EL (cell line): Measurements from ENCODE around the gene DDIT3.

Source experiments
- DNase-seq: peaks from one replicate; pipeline ENCODE4 v3.0.0-alpha.2; 2016

DDIT3 gene, protein sequence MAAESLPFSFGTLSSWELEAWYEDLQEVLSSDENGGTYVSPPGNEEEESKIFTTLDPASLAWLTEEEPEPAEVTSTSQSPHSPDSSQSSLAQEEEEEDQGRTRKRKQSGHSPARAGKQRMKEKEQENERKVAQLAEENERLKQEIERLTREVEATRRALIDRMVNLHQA

DNA sequence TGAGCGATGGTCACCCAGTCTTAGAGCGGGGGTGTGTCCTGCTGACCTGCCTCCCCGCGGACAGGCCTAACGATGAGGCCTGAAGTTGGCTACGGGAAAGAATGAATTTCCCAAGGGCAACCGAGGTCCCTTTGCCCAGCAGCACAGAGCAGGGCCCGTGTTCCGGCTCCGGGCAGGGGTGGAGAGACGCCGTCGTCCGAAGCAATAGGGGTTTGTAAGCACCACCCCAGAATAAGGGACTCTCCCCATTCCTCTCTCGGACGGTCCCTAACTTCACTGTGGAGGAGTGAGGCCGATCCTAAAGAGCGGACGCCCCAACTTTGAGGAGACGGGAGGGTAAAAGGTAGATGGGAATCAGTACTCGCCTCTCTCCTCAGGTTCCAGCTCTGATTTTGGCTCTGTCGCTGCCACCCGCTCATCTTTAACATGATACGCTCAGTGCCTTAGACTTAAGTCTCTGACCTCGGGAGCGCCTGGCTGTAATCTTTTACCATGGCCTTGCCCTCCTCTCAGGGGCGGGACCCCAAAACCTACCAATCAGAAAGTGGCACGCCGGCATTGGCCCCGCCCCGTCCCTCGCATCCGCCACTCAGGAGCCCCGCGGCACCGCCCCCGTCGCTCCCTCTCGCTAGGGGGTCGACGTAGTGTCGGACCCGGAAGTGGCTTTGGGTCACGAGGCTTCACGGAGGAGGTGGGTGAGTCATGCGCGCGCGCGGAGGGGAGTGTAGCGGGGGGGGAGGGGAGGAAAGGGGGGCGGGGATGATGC is at the start of gene DDIT3:
Gene DDIT3, minus strand, starts transcription at position 462 of the 766 bp plus-strand sequence. CDS start 3,108 bp downstream, outside the sequence.
- peak; percentile 99 for DNase-seq

DNA sequence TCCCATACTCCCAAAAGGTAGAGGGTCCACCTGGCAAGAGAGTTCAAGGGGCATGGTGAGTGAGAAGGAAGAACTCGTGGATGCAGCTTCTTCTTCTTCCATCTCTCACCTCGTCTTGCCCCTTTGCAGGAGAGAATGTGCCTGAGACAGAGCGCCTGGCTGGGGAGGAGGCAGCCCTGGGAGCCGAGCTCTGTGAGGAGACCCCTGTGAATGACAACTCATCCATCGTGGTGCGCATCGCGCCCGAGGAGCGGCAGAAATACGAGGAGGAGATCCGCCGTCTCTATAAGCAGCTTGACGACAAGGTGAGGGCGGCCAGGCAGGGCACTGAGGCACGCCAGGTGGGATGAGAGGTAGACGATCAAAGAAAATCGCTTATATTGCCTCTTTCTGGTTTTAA is 49.5 kb upstream of the DDIT3 start:
- DNase-seq, result no peak

DNA sequence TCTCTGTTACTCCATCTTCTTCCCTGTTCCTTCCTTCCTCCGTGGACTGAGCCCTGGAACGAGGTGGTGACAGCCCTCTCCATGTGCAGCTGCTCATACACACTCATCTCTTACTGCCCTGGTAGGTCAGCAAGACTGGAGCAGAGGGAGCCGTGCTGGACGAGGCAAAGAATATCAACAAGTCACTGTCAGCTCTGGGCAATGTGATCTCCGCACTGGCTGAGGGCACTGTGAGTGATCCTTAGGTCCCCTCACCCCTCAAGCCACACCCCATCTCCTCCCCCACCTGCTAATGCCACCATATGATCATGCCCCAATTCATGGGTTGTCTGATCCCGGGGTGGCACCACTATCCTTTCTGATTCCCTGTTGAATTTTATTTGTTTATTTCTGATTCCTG is 48.5 kb upstream of the DDIT3 start:
- no peak for DNase-seq

DNA sequence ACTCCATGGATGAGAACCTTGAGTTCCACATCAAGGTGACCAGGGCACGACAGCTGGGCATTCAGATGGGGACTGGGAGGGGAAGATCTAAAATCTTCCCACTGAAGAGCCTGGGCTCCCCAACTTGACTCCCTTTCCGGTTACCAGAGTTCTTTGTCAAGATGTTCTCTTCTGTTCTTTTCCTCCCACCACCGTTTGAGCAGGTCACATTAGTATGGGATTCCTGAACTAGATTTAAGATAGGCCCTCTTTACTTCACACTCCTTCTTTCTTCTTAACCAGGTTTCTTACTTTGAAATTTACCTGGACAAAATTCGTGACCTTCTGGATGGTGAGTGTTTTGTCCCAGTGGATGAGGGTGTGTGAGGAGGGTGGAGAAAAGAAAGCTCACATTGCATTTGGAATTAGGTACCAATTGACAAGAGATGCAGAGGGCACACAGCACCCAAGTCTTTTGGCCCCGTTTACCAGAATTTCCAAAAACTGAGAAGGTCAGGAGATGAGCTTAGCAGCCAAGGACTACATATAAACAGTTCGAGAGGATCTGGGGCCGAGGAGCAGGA is 43.9 kb upstream of the DDIT3 start:
- DNase-seq, result no peak

DNA sequence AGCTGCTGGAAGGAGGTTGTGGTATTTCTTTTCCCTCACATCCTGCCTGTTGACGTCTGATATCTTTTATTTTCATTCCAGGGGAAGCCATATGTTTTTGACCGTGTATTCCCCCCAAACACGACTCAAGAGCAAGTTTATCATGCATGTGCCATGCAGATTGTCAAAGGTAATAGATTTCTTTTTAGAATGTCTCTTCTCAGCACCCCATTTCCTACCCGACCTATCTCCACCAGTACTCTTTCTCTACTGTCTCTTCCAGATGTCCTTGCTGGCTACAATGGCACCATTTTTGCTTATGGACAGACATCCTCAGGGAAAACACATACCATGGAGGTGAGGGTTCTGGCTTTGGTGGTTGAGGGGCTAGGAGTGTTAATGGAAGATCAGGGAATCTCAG is 43.0 kb upstream of the DDIT3 start:
- no peak for DNase-seq

DNA sequence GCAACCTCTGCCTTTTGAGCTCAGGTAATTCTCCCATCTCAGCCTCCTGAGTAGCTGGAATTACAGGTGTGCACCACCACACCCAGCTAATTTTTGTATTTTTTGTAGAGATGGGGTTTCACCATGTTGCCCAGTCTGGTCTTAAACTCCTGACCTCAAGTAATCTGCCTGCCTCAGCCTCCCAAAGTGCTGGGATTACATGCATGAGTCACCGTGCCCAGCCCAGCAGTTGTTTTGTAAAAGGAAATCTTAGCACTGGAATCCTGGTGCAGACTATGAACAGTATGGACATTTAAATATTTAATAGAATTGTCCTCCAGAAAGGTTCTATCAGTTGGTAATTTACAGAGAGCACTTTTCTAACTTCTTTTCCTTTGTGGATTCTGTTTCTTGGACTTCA is 40.8 kb upstream of the DDIT3 start:
- peak; percentile 40 for DNase-seq

DNA sequence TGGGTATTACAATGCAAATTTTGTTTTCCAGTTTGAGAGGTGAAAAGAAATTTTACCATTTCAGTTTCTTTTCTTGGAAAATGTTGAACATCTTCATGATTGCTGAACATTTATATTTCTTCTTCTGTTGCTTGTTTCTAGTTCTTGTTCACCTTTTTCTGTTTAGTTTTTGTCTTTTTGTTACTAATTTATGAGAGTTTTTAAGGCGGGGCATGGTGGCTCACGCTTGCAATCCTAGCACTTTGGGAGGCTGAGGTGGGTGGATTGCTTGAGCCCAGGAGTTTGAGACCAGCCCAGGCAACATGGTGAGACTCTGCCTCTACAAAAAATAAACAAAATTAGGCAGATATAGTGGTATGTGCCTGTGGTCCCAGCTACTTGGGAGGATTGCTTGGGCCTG is 40.2 kb upstream of the DDIT3 start:
- no peak for DNase-seq

DNA sequence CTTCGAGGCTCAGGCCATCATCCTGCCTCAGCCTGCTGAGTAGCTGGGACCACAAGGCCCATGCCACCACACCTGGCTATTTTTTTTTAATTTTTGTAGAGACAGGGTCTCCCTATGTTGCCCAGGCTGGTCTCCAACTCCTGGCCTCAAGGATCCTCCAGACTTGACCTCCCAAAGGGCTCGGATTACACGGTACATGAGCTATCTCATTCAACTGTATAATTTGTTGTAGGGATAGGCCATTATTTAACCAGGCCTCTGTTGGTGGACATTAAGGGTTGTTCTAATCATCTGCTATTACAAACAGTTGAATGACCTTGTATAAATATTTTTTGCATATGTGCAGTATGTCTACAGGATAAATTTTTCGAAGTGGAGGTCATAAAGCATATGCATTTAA is 38.5 kb upstream of the DDIT3 start:
- no peak for DNase-seq

DNA sequence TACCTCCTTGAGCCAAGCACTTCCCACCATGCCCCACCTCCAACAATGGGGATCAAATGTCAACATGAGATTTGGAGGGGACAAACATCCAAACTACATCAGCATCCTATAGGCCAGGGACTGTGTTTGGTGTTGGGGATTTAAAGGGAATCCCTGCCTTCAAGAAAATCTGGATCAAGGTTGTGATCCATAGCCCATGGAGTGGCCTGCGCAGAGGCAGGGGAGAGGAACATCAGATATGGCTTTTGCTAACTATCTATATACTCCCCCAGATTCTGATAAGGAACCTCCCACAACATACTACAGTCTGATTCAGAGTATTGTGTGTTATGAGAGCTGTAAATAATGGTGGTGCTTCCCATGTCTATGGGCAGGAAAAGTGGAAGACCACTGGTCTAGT is 34.6 kb upstream of the DDIT3 start:
- DNase-seq, result no peak

DNA sequence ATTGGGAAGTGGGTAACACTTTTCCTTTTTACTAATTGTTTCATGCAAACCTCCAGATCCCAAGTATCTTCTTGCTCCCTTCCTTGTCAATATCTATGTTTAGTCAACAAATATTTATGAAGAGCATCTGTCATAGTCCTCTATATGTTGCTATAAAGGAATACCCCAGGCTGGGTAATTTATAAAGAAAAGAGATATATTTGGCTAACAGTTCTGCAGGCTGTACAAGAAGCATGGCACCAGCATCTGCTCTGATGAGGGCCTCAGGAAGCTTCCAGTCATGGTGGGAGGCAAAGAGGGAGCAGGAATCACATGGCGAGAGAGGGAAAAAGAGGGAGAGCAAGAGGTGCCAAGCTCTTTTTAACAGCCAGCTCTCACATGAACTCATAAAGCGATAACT is 34.1 kb upstream of the DDIT3 start:
- DNase-seq, result no peak

DNA sequence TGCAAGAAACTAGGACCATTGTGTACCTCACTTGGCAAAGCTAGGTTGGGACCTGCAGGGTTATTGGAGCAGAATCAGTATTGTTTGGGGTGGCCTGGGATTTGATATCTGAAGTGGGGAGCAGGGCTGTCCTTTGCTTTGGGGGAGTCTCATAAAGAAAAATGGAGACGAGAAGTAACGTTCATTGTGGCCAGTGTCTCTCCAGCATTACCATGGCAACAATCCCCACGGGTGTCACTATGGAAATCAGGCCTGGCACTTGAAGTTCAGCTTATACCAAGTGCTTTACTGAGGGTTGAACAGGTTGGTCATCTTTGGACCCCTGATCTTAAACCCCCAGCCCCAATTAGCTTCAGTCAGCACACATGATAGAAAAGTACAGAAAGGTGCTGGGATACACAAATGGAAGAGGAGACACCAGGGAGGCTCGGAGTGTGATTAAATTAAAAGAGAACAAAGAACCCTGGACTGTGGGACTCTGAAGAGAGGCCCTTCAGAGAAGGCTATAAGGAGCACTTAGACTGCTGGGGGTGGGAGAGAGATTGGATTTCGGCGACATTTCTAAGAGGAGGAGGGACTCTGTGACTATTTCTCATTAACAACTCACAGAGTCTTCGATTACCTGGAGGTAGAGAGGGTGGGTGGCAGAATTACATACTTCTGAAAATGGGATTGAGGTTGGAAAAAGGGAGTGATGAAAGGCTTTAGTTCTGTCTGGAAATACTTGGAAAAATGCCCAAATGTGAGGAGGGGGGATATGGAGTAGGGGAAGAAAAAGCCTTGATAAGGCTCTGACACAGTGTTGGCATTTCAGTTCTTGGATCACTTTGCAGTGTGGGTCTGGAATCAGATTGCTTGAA is 33.3 kb upstream of the DDIT3 start:
- DNase-seq, result no peak

DNA sequence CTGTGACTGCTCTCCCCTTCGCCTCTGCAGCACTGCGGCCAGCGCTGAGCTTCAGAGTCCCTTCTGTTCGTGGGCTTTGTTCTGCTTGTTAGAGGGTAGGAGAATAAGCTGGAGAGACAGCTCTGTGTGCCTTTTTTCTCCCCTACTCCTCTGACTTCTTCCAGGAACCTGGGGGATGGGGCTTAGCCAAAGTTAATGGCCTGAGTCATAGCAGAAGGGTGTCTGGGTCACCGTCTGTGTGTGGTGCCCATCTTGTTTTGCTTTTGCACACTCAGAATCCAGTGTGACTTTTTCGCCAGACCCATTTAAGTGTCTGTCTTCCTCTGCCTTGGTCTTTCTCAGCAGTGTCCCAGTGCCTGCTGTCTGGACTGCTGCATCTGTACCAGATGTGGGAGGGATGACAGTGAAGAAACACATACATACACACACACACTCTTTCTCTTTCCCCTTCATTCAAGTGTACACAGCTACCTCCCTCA is 32.6 kb upstream of the DDIT3 start:
- DNase-seq, result peak; percentile 48

DNA sequence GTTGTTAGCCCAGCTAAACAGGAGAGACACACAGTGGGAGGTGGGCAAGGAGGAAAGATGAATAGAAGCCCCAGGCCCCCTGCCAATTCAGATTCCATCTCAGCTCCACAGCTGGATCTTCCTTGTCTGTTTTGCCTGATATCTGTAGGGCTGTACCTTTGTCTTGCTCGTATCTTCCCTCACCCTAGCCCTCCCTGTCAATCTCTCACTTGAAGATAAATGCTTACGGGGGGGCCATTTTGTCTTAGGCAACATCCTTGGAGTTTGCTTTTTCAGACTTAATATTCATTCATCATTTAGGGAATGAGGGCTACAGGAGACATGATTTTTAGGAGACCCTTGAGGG is 32.0 kb upstream of the DDIT3 start:
- DNase-seq, result no peak

DNA sequence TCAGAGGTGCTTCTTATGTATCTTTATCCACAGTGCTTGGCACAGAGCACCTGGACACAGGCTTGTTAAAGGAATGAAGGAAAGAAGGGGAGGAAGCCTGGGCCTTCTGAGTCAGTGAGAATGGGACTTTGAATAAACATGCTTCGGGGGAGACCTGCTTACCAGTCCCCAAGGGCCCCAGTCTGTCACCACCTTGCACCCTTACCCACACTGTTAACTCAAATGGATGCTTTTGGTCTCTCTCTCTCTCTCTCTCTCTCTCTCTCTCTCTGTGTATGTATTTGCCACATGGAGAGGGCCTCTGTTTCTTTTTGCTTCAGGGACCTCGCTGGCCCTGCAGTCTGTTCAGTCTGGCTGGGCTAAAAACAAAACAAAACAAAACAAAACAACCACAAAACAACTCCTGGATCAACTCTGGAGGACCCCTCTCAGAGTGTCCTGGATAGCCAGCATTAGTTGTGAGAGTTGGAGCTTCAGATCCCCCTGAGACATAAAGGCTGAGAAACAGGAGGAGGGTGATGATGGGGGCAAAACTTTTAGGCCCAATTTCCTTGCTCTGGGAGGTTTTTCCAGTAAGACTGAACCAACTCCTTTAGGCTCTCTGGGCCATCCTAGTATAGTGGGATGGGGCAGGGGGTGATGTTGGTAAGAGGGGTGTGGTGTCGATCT is 31.5 kb upstream of the DDIT3 start:
- no peak for DNase-seq

DNA sequence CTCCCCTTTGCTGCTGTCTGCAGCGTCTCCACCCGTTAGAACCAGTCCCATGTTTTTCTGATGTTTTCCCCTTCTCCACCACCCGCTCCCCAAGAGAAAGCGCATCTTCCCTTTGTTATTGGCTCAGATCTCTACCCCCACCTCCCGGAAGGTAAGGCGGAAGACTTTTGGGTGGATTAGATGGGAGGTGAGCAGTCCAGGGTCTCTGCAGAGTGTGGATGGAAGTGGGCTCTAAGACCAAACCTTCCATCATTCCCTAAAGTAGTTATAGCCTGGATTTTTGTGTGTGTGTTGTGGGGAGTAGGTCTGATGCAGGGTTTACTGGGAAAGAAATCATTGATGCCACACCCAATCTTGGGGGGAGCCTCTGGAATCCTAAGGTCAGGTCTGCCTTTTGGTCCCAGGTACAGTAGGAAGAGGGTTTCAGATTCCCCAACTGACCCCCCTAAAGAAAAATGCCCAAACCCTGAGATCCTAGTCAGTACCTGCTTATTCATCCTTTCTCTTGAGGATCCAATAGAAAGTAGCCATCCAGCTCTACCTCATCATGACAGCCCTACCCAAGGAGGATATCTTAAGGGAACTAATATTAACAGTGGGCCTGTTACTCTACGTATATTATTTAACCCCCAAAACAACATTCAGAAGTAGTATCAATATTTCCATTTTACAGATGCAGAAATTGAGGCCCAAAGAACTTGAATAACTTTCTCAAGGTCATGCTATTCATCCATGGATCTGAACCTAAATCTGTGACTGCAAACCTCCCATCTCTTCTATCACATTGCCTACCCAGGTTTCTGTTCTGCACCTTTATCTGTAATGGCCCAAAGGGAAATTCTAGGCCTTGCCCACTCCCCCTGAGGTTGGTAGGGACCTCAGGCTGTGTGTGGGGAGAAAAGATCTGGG is 30.6 kb upstream of the DDIT3 start:
- no peak for DNase-seq

DNA sequence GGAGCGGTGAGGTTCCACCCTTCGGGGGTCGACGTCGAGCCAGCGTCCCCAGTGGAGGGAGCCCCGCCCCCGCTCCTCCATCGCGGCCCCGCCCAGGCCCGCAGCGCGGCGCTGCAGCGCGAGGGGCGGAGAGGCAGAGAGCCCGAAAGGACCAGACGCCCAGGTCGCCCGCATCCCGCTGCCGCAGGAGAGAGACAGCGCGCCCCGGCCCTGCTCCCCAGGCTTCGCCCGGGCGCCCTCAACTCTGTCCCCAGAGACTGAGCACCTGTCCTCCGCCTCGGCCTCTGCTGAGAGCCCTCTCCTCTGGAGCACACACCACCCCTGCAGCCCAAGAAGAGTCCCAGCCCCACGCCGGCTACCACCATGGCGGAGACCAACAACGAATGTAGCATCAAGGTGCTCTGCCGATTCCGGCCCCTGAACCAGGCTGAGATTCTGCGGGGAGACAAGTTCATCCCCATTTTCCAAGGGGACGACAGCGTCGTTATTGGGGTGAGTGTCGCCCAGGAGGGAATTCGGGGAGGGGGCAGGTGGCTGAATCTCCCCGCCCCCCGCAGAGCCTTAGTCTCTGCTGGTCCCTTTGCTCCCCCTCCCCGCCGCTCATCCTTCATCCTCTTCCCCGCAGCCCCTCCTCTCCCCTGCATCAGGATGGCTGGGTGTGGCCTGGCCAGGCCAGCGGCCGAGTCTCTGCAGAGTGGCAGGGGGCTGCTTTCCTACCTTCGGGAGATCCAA is 29.8 kb upstream of the DDIT3 start, which contains the start of gene KIF5A:
Gene KIF5A, plus strand, starts transcription at position 136 of the 732 bp plus-strand sequence. Its CDS starts 228 bp downstream, at position 364.
- DNase-seq, result peak; percentile 39

DNA sequence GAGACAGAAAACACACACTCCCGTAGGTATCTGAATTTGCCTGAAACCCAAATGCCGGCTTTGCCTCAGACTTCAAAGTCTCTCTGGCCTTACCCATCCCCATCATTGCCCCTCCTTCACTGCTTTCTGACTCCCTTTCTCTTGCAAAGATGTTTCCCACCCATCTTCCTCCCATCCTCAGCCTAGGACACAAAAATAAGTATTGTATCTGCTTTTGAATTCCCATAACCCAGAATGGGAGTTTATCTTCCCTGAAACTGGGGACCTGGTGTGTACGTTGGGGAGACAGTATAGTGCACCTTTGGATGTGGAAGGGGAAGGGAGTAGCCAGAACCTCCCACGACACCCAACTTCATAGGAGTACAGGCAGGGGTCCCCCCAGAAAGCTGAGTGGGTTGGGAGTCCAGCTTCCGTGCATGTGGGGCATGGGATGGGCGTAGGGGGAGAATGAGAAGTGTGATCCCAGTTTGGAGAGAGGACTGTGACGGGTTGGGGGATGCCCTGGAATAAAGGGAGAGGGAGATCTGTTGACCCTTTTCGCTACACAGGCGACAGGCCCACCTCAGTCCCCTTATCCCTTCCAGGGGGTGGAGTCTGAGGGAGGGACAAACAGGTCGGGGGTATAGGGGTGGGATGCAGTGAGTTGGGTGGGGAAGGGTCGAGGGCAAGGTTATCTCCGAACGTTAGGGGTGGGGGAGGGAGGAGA is 29.0 kb upstream of the DDIT3 start:
- DNase-seq, result no peak

DNA sequence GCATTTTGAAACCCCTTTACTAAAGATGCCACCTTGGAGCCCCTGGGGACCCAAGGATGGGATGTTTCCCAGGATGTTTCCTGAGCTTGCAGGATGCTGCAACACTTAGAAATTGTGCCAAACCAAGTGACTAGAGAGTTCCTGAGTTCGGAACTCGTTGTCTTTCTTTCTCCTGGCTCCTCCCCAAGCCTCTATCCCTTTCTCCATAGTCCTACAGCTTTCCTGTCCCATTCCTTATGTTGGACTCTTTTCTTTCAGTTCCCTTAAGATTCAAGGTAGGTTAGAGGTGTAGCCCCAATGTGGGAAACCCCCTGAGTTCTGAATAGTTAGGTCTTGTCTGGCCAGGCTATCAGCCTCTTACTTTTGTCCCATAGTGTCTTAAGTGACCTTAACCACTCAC is 28.2 kb upstream of the DDIT3 start:
- no peak for DNase-seq

DNA sequence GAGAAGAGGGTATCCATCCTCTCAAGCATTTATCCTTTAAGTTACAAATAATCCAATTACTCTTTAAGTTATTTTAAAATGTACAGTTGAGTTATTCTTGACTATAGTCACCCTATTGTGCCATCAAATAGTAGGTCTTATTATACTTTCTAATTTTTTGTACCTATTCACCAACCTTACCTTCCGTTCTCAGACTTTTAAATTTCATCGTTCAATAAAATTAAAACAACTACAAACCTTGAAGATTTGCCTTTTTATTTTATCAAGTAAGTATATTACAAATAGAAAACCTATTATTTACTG is 27.6 kb upstream of the DDIT3 start:
- no peak for DNase-seq

DNA sequence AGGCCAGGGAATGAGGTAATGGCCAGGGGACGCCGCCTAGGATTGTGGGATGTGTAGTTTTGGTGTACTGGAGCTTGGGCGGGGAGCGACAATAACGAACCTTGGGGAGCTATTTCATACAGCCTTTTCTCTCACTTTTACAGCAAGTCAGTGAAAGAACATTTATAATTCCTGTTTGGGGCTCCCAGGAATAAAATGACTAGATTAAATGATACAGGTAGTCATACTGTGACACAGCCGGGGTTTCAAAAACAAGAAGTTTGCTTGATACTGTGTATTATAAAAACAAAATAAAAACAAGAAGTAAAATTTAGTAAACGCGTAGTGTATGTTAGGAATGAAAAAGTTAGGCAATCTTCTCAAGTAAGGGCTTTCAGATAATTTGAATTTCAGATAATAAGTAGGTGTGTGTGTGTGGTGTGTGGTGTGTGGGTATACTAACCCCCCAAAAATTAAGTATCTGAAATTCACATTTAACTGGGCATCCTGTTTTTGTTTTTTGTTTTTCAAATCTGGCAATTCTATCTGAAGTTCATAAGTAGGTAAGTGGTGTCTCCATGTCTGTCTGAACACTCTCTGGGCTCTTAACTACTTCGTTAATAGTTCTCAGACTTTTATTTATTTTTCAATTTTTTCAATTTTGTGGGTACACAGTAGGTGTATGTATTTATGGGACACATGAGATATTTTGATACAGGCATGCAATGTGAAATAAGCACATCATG is 27.1 kb upstream of the DDIT3 start:
- no peak for DNase-seq
